Measurements from ENCODE around the gene GJC1.

GRCh38 chr17:44872131-44872768 lies 42.2 kb upstream of the GJC1 start:
- TF ChIP-seq, protein P1, sequence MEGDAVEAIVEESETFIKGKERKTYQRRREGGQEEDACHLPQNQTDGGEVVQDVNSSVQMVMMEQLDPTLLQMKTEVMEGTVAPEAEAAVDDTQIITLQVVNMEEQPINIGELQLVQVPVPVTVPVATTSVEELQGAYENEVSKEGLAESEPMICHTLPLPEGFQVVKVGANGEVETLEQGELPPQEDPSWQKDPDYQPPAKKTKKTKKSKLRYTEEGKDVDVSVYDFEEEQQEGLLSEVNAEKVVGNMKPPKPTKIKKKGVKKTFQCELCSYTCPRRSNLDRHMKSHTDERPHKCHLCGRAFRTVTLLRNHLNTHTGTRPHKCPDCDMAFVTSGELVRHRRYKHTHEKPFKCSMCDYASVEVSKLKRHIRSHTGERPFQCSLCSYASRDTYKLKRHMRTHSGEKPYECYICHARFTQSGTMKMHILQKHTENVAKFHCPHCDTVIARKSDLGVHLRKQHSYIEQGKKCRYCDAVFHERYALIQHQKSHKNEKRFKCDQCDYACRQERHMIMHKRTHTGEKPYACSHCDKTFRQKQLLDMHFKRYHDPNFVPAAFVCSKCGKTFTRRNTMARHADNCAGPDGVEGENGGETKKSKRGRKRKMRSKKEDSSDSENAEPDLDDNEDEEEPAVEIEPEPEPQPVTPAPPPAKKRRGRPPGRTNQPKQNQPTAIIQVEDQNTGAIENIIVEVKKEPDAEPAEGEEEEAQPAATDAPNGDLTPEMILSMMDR (IDR thresholded peaks at IDR 0.05), result no peak
- TF ChIP-seq ZFX (IDR thresholded peaks at IDR 0.05; ENCODE audit: borderline replicate concordance), result no peak
